Epithelial cell of esophagus (primary cell): ENCODE results near the gene RTP1.
"Not testable (repeated sequence)": the region's sequence is repeated elsewhere in the genome, so short reads cannot be mapped to it uniquely, and the experiment has no call there.

Experiments
- DNase-seq: peaks from one replicate; pipeline ENCODE4 v3.0.0; 2010; ENCODE audit warnings: low read depth
- H3K4me3 ChIP-seq: 2 replicates; pipeline ENCODE4 v1.5.1; 2011; ENCODE audit warnings: mild to moderate bottlenecking, low read length, control low read depth
- TF ChIP-seq, protein P1 (sequence below): IDR thresholded peaks from 2 replicates; pipeline ENCODE4 v1.5.1; 2011; ENCODE audit warnings: low read depth, mild to moderate bottlenecking, low read length, control low read depth, inconsistent platforms; ENCODE audit not compliant: insufficient read depth; ENCODE audit errors: missing control alignments

The RTP1 gene

GRCh38 chr3:187167777-187168176, 29.5 kb upstream of the RTP1 start:
- DNase-seq: no peak
- TF ChIP-seq, protein P1, sequence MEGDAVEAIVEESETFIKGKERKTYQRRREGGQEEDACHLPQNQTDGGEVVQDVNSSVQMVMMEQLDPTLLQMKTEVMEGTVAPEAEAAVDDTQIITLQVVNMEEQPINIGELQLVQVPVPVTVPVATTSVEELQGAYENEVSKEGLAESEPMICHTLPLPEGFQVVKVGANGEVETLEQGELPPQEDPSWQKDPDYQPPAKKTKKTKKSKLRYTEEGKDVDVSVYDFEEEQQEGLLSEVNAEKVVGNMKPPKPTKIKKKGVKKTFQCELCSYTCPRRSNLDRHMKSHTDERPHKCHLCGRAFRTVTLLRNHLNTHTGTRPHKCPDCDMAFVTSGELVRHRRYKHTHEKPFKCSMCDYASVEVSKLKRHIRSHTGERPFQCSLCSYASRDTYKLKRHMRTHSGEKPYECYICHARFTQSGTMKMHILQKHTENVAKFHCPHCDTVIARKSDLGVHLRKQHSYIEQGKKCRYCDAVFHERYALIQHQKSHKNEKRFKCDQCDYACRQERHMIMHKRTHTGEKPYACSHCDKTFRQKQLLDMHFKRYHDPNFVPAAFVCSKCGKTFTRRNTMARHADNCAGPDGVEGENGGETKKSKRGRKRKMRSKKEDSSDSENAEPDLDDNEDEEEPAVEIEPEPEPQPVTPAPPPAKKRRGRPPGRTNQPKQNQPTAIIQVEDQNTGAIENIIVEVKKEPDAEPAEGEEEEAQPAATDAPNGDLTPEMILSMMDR: no peak
- H3K4me3 ChIP-seq: no peak overlapping the region

DNA sequence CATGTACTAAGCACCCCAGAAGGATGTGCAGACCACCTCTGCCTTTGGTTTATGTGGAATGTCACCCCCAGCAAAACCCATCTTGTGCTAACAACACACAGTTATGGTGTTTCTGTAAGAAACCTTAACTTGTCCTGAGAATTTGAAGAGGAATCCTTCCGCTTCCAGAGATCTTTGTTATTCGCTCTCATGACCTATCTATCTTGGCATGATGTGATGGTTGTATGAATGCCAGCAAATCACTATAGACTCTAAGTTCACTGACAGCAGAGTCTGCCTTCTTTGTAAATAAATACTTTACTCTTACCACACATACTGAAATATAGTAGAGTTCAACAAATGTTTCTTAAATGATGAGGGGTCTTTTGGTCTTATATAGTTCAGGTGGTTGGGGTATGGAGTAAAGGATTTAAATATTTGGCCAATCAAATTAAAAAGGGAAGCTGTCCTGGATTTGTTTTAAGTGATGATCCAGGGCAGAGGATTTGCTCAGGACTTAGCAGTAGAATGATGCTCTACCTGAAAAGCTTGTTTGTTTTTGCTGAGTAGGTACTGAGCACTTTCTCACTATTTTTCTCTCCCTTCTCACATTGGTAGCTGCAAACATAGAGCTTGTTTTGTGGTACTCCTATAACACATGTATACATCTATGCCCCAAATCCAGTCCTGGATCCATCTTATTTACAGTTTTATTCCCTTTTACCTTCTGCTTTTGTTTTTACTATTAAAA, 27.9 kb upstream of the RTP1 start:
- peak; percentile 61 for DNase-seq
- H3K4me3 ChIP-seq: no peak overlapping the region

DNA sequence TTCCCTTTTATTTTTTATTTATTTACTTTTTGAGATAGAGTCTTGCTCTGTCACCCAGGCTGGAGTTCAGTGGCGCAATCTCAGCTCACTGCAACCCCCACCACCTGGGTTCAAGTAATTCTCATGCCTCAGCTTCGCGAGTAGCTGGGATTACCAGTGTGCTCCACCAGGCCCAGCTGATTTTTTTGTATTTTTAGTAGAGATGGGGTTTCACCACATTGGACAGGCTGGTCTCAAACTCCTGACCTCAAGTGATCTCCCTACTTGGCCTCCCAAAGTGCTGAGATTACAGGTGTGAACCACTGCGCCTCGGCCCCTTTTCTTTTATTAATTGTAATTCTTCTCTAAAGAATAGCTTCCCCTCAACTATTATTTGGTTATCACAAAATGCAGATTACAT, 26.4 kb upstream of the RTP1 start:
- not testable (repeated sequence) for H3K4me3 ChIP-seq, DNase-seq

More for the DNA sequence above, 27.9 kb upstream of the RTP1 start:
- TF ChIP-seq, protein P1: no peak

GRCh38 chr3:187172929-187173328, 24.4 kb upstream of the RTP1 start:
- H3K4me3 ChIP-seq: no peak overlapping the region
- TF ChIP-seq, protein P1: no peak
- no peak for DNase-seq

- H3K4me3 ChIP-seq: no peak overlapping the region
- peak; percentile 74 for DNase-seq
- TF ChIP-seq, protein P1: no peak
These were observed 15.7 kb upstream of the RTP1 start for GRCh38 chr3:187181454-187182170.

- TF ChIP-seq, protein P1: no peak
- DNase-seq: peak; percentile 94
- no peak overlapping the region for H3K4me3 ChIP-seq
These were observed 13.9 kb upstream of the RTP1 start for GRCh38 chr3:187183210-187183862.

DNA sequence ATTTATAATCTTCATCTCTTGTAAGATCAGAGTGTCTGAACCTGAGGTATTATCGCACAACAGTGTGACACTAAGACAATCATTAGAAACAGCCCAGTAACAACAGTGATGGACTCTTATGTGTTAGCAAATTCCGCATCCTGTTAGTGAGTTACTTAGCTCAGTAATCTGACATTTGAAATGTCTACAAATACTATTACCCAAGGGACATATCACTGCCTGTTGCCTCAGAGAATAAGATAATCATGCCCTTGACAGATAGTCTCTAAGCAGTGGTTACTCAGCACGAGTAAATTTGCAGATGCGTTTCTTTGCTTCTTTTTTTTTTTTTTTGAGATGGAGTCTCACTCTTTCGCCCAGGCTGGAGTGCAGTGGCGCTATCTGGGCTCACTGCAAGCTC, 13.4 kb upstream of the RTP1 start:
- TF ChIP-seq, protein P1: no peak
- DNase-seq: no peak
- no peak overlapping the region for H3K4me3 ChIP-seq
